ENCODE results near the gene KIF22. TPM values are rescaled to one million over a fixed set of nuclear protein-coding genes. Genes with fewer than 3 reads are reported as not detected.
A peak's percentile ranks its signal among the peaks of the same experiment; 100 is the strongest.

KIF22 gene
- total and polyA plus RNA-seq, 3 experiments from 2014 or later = 61.2 to 131 (median 118) TPM

DNA sequence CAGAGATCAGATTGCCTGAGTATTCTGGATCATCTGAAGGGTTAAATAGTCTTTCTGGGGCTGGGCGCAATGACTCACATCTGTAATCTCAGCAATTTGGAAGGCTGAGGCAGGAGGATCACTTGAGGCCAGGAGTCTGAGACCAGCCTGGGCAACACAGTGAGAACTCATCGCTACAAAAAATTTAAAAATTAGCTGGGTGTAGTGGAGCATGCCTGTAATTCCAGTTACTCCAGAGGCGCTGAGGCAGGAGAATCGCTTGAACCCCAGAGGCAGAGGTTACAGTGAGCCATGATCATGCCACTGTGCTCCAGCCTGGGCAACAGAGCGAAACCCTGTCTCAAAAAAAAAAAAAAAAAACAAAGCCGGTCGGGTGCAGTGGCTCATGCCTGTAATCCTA, 45.4 kb downstream of the KIF22 start:
- no peaks in the 10 kb centered on the region for H3K4me1 ChIP-seq (ENCODE audit: insufficient read depth, low read length)
- H3K27ac Mint-ChIP-seq = no peak overlapping the region
- no peaks in the 10 kb centered on the region for H3K27me3 ChIP-seq (ENCODE audit: insufficient read depth, low read length, poor library complexity, severe bottlenecking)
- H3K36me3 ChIP-seq (ENCODE audit: insufficient read depth, low read length) = peaks cover 40% of the 10 kb centered on the region
- no peak overlapping the region for H3K27ac ChIP-seq (ENCODE audit: low read depth, low read length)
- ChIA-PET POLR2A (interaction anchor here (0.7 kb wide), 1 partner anchor 38 kb away, joined by 7 read pairs; no protein-coding TSS in a partner anchor), CTCF (interaction anchor here (1.7 kb wide), 1 partner anchor 12 kb away, joined by 5 read pairs; no protein-coding TSS in a partner anchor)
- H3K4me3 Mint-ChIP-seq = no peak overlapping the region
- peaks cover 7 to 89% (median 10%) of the 10 kb centered on the region in 3 donors for H3K36me3 Mint-ChIP-seq
- DNase-seq = no peak
- no peaks in the 10 kb centered on the region for H3K9me3 Mint-ChIP-seq
- H3K27me3 Mint-ChIP-seq = no peaks in the 10 kb centered on the region
- H3K4me3 ChIP-seq (ENCODE audit: low read length) = no peak overlapping the region
- no peaks in the 10 kb centered on the region for H3K9me3 ChIP-seq (ENCODE audit: low read length)
- H3K4me1 Mint-ChIP-seq = peaks cover 4 to 6% (median 5%) of the 10 kb centered on the region in 3 donors

DNA sequence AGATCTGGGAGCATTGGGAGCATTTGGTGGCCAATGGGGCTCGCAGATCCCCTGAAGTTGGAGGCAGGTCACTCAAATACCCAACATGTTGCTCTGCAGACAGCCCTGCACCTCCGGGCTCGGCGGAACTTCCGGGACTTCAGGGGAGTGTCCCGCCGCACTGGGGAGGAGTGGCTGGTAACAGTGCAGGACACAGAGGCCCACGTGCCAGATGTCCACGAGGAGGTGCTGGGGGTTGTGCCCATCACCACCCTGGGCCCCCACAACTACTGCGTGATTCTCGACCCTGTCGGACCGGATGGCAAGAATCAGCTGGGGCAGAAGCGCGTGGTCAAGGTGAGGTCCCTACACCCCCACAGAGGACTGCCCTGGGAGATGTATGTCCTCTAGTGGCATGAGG, 46.1 kb downstream of the KIF22 start:
- H3K4me3 ChIP-seq (ENCODE audit: low read length) = no peak overlapping the region
- Mint-ChIP-seq H3K27ac (no peak overlapping the region), H3K27me3 (no peaks in the 10 kb centered on the region), H3K4me1 (peaks cover 3 to 4% (median 3%) of the 10 kb centered on the region in 3 donors), H3K36me3 (peaks cover 7 to 89% (median 12%) of the 10 kb centered on the region in 3 donors), H3K4me3 (no peak overlapping the region), H3K9me3 (no peaks in the 10 kb centered on the region)
- DNase-seq = no peak
- ChIA-PET CTCF (interaction anchor here (0.5 to 1.7 kb wide), 2 partner anchors 12 to 14 kb away, joined by 4 to 5 read pairs; no protein-coding TSS in a partner anchor), POLR2A (interaction anchor here (0.7 kb wide), 1 partner anchor 37 kb away, joined by 7 read pairs; no protein-coding TSS in a partner anchor)
- H3K36me3 ChIP-seq (ENCODE audit: insufficient read depth, low read length) = peaks cover 46% of the 10 kb centered on the region
- no peak overlapping the region for H3K27ac ChIP-seq (ENCODE audit: low read depth, low read length)
- no peaks in the 10 kb centered on the region for H3K9me3 ChIP-seq (ENCODE audit: low read length)
- H3K4me1 ChIP-seq (ENCODE audit: insufficient read depth, low read length) = no peaks in the 10 kb centered on the region
- no peaks in the 10 kb centered on the region for H3K27me3 ChIP-seq (ENCODE audit: insufficient read depth, low read length, poor library complexity, severe bottlenecking)

DNA sequence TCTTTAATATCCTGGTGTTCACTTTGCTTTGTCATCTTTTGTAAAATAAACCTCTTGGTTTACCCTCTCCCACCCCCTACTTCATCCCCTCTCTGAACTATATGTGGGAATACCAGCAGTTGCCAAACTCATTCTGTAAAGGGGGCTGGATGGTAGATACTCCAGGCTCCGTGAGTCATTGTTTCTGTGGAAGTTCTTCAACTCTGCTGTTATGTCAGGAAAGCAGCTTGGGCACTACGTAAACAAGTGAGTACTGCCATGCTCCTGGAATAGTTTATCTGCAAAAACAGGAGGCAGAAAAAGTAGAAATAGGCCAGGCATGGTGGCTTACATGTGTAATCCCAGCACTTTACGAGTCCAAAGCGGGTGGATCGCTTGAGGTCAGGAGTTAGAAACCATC, 47.3 kb downstream of the KIF22 start:
- peaks cover 52% of the 10 kb centered on the region for H3K36me3 ChIP-seq (ENCODE audit: insufficient read depth, low read length)
- no peak overlapping the region for H3K27ac ChIP-seq (ENCODE audit: low read depth, low read length)
- CTCF ChIA-PET = interaction anchor here (1.3 to 2.2 kb wide), 2 partner anchors 10 to 15 kb away, joined by 3 to 15 read pairs; no protein-coding TSS in a partner anchor
- Mint-ChIP-seq H3K4me3 (no peak overlapping the region), H3K36me3 (peaks cover 4 to 90% (median 9%) of the 10 kb centered on the region in 3 donors), H3K27me3 (no peaks in the 10 kb centered on the region), H3K4me1 (no peaks in the 10 kb centered on the region), H3K27ac (peak overlapping the region in 1 of 8 donors; percentile 5), H3K9me3 (no peaks in the 10 kb centered on the region)
- H3K9me3 ChIP-seq (ENCODE audit: low read length) = no peaks in the 10 kb centered on the region
- no peak for DNase-seq
- no peaks in the 10 kb centered on the region for H3K4me1 ChIP-seq (ENCODE audit: insufficient read depth, low read length)
- H3K27me3 ChIP-seq (ENCODE audit: insufficient read depth, low read length, poor library complexity, severe bottlenecking) = no peaks in the 10 kb centered on the region
- no peak overlapping the region for H3K4me3 ChIP-seq (ENCODE audit: low read length)
- POLR2A ChIA-PET = interaction anchor here (1.6 kb wide), 1 partner anchor 10 kb away, joined by 8 read pairs; no protein-coding TSS in a partner anchor

DNA sequence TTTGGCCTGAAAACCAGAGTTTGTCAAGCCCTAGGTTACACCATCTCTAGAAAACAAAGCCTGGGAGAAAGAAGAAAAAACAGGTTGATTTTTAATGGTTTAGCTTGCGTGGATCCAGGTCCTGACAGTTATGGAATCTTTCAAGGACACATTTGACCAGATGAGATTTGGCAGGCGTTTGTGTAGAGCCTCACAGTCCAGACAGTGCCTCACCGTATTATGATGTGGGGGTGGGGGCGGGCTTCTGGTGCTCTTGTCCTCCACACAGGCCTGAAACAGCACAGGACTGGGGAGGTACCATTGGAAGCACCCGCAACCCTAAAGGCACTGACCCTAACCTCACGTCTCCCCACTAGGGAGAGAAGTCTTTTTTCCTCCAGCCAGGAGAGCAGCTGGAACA, 49.3 kb downstream of the KIF22 start:
- H3K36me3 Mint-ChIP-seq = peaks cover 4 to 89% (median 11%) of the 10 kb centered on the region in 3 donors

DNA sequence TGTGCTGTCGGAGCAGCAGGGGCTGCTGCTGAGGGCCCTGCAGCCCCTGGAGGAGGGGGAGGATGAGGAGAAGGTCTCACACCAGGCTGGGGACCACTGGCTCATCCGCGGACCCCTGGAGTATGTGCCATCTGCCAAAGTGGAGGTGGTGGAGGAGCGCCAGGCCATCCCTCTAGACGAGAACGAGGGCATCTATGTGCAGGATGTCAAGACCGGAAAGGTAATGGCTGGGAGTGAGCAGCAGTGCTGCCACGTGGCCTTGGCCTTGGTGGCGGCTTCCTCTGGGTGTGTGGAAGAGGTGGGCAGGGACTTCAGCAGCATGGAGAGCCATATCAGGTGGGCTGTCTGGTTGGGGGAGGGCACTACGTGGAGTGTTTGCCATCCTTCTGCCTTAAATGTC, 49.7 kb downstream of the KIF22 start:
- no peaks in the 10 kb centered on the region for H3K9me3 Mint-ChIP-seq
- H3K27ac Mint-ChIP-seq = peak overlapping the region in 2 of 8 donors; percentile 35 to 36
- DNase-seq = no peak
- no peaks in the 10 kb centered on the region for H3K27me3 Mint-ChIP-seq
- POLR2A ChIA-PET = interaction anchor here (0.7 kb wide), 1 partner anchor 13 kb away, joined by 6 read pairs; no protein-coding TSS in a partner anchor
- CTCF ChIA-PET = no interaction called here
- H3K36me3 Mint-ChIP-seq = peaks cover 6 to 88% (median 13%) of the 10 kb centered on the region in 3 donors
- Histone ChIP-seq H3K36me3 (ENCODE audit: insufficient read depth, low read length) (peaks cover 37% of the 10 kb centered on the region), H3K27me3 (ENCODE audit: insufficient read depth, low read length, poor library complexity, severe bottlenecking) (no peaks in the 10 kb centered on the region), H3K27ac (ENCODE audit: low read depth, low read length) (no peak overlapping the region), H3K4me3 (ENCODE audit: low read length) (no peak overlapping the region), H3K9me3 (ENCODE audit: low read length) (no peaks in the 10 kb centered on the region), H3K4me1 (ENCODE audit: insufficient read depth, low read length) (no peaks in the 10 kb centered on the region)
- no peak overlapping the region for H3K4me3 Mint-ChIP-seq
- no peaks in the 10 kb centered on the region for H3K4me1 Mint-ChIP-seq

More for the DNA sequence above, 49.3 kb downstream of the KIF22 start:
- H3K4me3 Mint-ChIP-seq = no peak overlapping the region
- Histone ChIP-seq H3K27me3 (ENCODE audit: insufficient read depth, low read length, poor library complexity, severe bottlenecking) (no peaks in the 10 kb centered on the region), H3K4me1 (ENCODE audit: insufficient read depth, low read length) (no peaks in the 10 kb centered on the region), H3K27ac (ENCODE audit: low read depth, low read length) (no peak overlapping the region), H3K36me3 (ENCODE audit: insufficient read depth, low read length) (peaks cover 41% of the 10 kb centered on the region), H3K9me3 (ENCODE audit: low read length) (no peaks in the 10 kb centered on the region), H3K4me3 (ENCODE audit: low read length) (no peak overlapping the region)
- DNase-seq = no peak
- no peaks in the 10 kb centered on the region for H3K9me3 Mint-ChIP-seq
- CTCF ChIA-PET = interaction anchor here (2.2 kb wide), 1 partner anchor 8 kb away, joined by 15 read pairs; no protein-coding TSS in a partner anchor
- POLR2A ChIA-PET = interaction anchor here (0.7 kb wide), 1 partner anchor 12 kb away, joined by 6 read pairs; no protein-coding TSS in a partner anchor
- no peaks in the 10 kb centered on the region for H3K4me1 Mint-ChIP-seq
- H3K27ac Mint-ChIP-seq = peak overlapping the region in 1 of 8 donors; percentile 36
- no peaks in the 10 kb centered on the region for H3K27me3 Mint-ChIP-seq

DNA sequence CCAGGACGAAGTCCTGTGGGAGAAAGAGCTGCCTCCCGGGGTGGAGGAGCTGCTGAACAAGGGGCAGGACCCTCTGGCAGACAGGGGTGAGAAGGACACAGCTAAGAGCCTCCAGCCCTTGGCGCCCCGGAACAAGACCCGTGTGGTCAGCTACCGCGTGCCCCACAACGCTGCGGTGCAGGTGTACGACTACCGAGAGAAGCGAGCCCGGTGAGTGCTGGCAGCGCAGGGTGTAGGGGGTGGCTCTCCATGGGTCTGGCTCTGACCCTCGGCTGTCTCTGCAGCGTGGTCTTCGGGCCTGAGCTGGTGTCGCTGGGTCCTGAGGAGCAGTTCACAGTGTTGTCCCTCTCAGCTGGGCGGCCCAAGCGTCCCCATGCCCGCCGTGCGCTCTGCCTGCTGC, 51.1 kb downstream of the KIF22 start:
- no peaks in the 10 kb centered on the region for H3K27me3 Mint-ChIP-seq
- no peaks in the 10 kb centered on the region for H3K4me1 Mint-ChIP-seq
- peaks cover 5 to 89% (median 14%) of the 10 kb centered on the region in 3 donors for H3K36me3 Mint-ChIP-seq
- no peak for DNase-seq
- H3K27me3 ChIP-seq (ENCODE audit: insufficient read depth, low read length, poor library complexity, severe bottlenecking) = no peaks in the 10 kb centered on the region
- no peaks in the 10 kb centered on the region for H3K9me3 ChIP-seq (ENCODE audit: low read length)
- H3K4me1 ChIP-seq (ENCODE audit: insufficient read depth, low read length) = no peaks in the 10 kb centered on the region
- H3K27ac Mint-ChIP-seq = peak overlapping the region in 2 of 8 donors; percentile 17 to 71
- H3K9me3 Mint-ChIP-seq = no peaks in the 10 kb centered on the region
- peaks cover 28% of the 10 kb centered on the region for H3K36me3 ChIP-seq (ENCODE audit: insufficient read depth, low read length)
- CTCF ChIA-PET = interaction anchor here (1.3 kb wide), 1 partner anchor 191 kb away, joined by 3 read pairs; no protein-coding TSS in a partner anchor
- no peak overlapping the region for H3K4me3 Mint-ChIP-seq
- POLR2A ChIA-PET = interaction anchor here (0.5 kb wide), 2 partner anchors 10 to 208 kb away, joined by 3 to 6 read pairs; no protein-coding TSS in a partner anchor
- no peak overlapping the region for H3K27ac ChIP-seq (ENCODE audit: low read depth, low read length)
- H3K4me3 ChIP-seq (ENCODE audit: low read length) = no peak overlapping the region

DNA sequence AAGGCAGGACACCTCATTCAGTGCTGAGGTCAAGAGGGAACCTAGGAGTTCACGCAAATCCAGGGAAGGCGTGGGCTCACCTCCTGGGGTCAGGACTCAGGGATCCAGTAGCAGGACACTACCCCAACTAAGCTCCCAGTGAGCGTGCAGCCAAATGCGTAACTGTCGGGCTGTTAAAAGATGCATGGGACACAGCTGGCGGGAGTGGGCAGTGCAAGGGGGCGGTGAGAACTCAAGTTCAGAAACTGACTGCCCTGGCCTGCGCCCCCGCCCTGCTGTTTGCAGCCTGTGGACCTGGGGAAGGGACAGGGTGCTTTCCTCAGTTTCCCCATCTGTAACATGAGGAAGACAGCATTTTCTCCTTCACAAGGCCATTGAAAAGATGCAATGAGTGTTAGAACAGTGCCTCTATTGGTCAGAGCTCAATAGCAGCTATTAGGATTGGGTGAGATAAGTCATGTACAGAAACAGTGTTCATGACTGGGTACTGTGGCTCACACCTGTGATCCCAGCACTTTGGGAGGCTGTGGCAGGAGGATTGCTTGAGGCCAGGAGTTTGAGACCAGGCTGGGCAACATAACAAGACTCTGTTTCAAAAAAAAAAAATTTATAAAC, 52.3 kb downstream of the KIF22 start:
- no peaks in the 10 kb centered on the region for H3K4me1 ChIP-seq (ENCODE audit: insufficient read depth, low read length)
- POLR2A ChIA-PET = no interaction called here
- no peak overlapping the region for H3K27ac ChIP-seq (ENCODE audit: low read depth, low read length)
- H3K27me3 Mint-ChIP-seq = no peaks in the 10 kb centered on the region
- peaks cover 5 to 89% (median 16%) of the 10 kb centered on the region in 3 donors for H3K36me3 Mint-ChIP-seq
- peaks cover 21% of the 10 kb centered on the region for H3K36me3 ChIP-seq (ENCODE audit: insufficient read depth, low read length)
- H3K9me3 ChIP-seq (ENCODE audit: low read length) = no peaks in the 10 kb centered on the region
- H3K4me3 Mint-ChIP-seq = no peak overlapping the region
- no peak overlapping the region for H3K4me3 ChIP-seq (ENCODE audit: low read length)
- H3K9me3 Mint-ChIP-seq = no peaks in the 10 kb centered on the region
- peak overlapping the region in 6 of 8 donors; percentile 12 to 87 (median 44) for H3K27ac Mint-ChIP-seq
- DNase-seq = no peak
- H3K27me3 ChIP-seq (ENCODE audit: insufficient read depth, low read length, poor library complexity, severe bottlenecking) = no peaks in the 10 kb centered on the region
- no peaks in the 10 kb centered on the region for H3K4me1 Mint-ChIP-seq
- CTCF ChIA-PET = interaction anchor here (1.1 kb wide), 2 partner anchors 141 to 152 kb away, joined by 3 to 5 read pairs; no protein-coding TSS in a partner anchor

DNA sequence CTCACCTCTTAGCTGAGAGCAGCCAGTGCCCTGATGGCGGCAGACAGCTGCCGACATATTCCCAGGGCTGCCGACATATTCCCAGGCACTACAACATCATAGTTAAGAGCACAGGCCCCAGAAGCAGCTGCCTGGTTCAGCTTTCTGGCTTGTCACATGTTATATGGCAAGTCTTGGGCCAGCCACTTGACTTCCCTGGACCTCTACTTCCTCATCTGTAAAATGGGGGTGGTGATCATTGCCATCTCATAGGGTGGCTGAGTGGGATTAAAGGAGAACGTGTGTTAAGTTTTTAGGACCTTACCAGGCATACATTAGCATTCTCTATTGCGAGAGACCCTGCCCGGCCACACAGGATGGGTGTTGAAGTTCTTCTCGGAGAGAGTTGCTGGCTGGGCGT, 53.4 kb downstream of the KIF22 start:
- Histone ChIP-seq H3K27me3 (ENCODE audit: insufficient read depth, low read length, poor library complexity, severe bottlenecking) (no peaks in the 10 kb centered on the region), H3K4me3 (ENCODE audit: low read length) (no peak overlapping the region), H3K36me3 (ENCODE audit: insufficient read depth, low read length) (peaks cover 17% of the 10 kb centered on the region), H3K9me3 (ENCODE audit: low read length) (no peaks in the 10 kb centered on the region), H3K4me1 (ENCODE audit: insufficient read depth, low read length) (no peaks in the 10 kb centered on the region), H3K27ac (ENCODE audit: low read depth, low read length) (no peak overlapping the region)
- Mint-ChIP-seq H3K27ac (peak overlapping the region in 3 of 8 donors; percentile 63 to 94 (median 72)), H3K27me3 (no peaks in the 10 kb centered on the region), H3K4me3 (no peak overlapping the region), H3K4me1 (peaks cover 3 to 5% (median 4%) of the 10 kb centered on the region in 3 donors), H3K36me3 (peaks cover 5 to 89% (median 16%) of the 10 kb centered on the region in 3 donors), H3K9me3 (no peaks in the 10 kb centered on the region)
- no peak for DNase-seq
- POLR2A ChIA-PET = no interaction called here
- CTCF ChIA-PET = interaction anchor here (5.7 to 5.8 kb wide), 2 partner anchors 25 to 36 kb away, joined by 64 to 88 read pairs; partner anchors contain the start of genes MVP and PAGR1
